GM21723 (cell line): Measurements from ENCODE around the gene AP5Z1.

Source experiments
- ATAC-seq: cut with Tn5 transposase; IDR thresholded peaks from one replicate; pipeline ENCODE4 v1.9.1; 2021; ENCODE audit warnings: mild to moderate bottlenecking, moderate library complexity; ENCODE audit not compliant: unreplicated experiment

The AP5Z1 gene

GRCh38 chr7:4775250-4775847 lies at the start of gene AP5Z1:
Gene AP5Z1, plus strand, starts transcription at chr7:4775623. Its CDS starts 93 bp downstream, at chr7:4775716.
- peak; percentile 91 for ATAC-seq

GRCh38 chr7:4725850-4726450 lies 49.5 kb upstream of the AP5Z1 start:
- ATAC-seq = no peak

GRCh38 chr7:4726566-4726965 lies 48.9 kb upstream of the AP5Z1 start:
- no peak for ATAC-seq

GRCh38 chr7:4727914-4728705 lies 47.3 kb upstream of the AP5Z1 start:
- no peak for ATAC-seq

- no peak for ATAC-seq
These were observed 46.2 kb upstream of the AP5Z1 start for GRCh38 chr7:4729266-4729665.

GRCh38 chr7:4730276-4730675 lies 45.1 kb upstream of the AP5Z1 start:
- ATAC-seq = no peak

- no peak for ATAC-seq
These were observed 44.5 kb upstream of the AP5Z1 start for GRCh38 chr7:4730971-4731370.

- ATAC-seq = no peak
These were observed 43.6 kb upstream of the AP5Z1 start for GRCh38 chr7:4731803-4732202.

- no peak for ATAC-seq
These were observed 41.4 kb upstream of the AP5Z1 start for GRCh38 chr7:4733936-4734528.

- ATAC-seq = no peak
These were observed 40.7 kb upstream of the AP5Z1 start for GRCh38 chr7:4734587-4735345.

- ATAC-seq = no peak
These were observed 38.1 kb upstream of the AP5Z1 start for GRCh38 chr7:4737300-4737699.

- ATAC-seq = no peak
These were observed 36.5 kb upstream of the AP5Z1 start for GRCh38 chr7:4738711-4739527.

GRCh38 chr7:4739528-4739992 lies 35.9 kb upstream of the AP5Z1 start:
- ATAC-seq = no peak

- no peak for ATAC-seq
These were observed 34.6 kb upstream of the AP5Z1 start for GRCh38 chr7:4740796-4741195.

GRCh38 chr7:4742051-4742573 lies 33.3 kb upstream of the AP5Z1 start:
- ATAC-seq = no peak

GRCh38 chr7:4742852-4743251 lies 32.6 kb upstream of the AP5Z1 start:
- no peak for ATAC-seq

GRCh38 chr7:4744391-4745264 lies 30.8 kb upstream of the AP5Z1 start:
- peak; percentile 76 for ATAC-seq

- ATAC-seq = peak; percentile 36
These were observed 30.0 kb upstream of the AP5Z1 start for GRCh38 chr7:4745265-4745919.
